Activated CD8-positive, alpha-beta T cell treated with anti-CD3 and anti-CD28 coated beads for 36 hours (primary cell): Measurements from ENCODE around the gene ZBTB16. TPM values are rescaled to one million over a fixed set of nuclear protein-coding genes. Genes with fewer than 3 reads are reported as not detected.

Experiments
- ATAC-seq: fragments of 200-7000 bp; cut with Tn5 transposase; one replicate; pipeline ENCODE4 v1.10.0; 2021; ENCODE audit warnings: mild to moderate bottlenecking, moderate library complexity
- CTCF ChIA-PET: fragments of 350-600 bp; sonication (Branson Sonifier 250); formaldehyde crosslinking; loops from one replicate; lab custom pipeline; 2021; ENCODE audit warnings: antibody characterized with exemption; lab: Charles Lee
- POLR2A ChIA-PET: fragments of 350-600 bp; sonication (Branson Sonifier 250); formaldehyde crosslinking; loops from one replicate; lab custom pipeline; 2021; ENCODE audit warnings: antibody characterized with exemption; lab: Charles Lee
- DNase-seq: peaks from one replicate; pipeline ENCODE4 v3.0.0-alpha.2; 2020
- H3K27ac Mint-ChIP-seq: one replicate; pipeline ENCODE4 v1.8.0; 2021; ENCODE audit warnings: mild to moderate bottlenecking, mixed read lengths
- H3K27me3 Mint-ChIP-seq: one replicate; pipeline ENCODE4 v1.8.0; 2021; ENCODE audit warnings: mixed read lengths
- H3K36me3 Mint-ChIP-seq: one replicate; pipeline ENCODE4 v1.8.0; 2021; ENCODE audit warnings: low read depth, mixed read lengths
- H3K4me1 Mint-ChIP-seq: one replicate; pipeline ENCODE4 v1.8.0; 2021; ENCODE audit warnings: low read depth, mixed read lengths
- H3K4me3 Mint-ChIP-seq: one replicate; pipeline ENCODE4 v1.8.0; 2021; ENCODE audit warnings: mild to moderate bottlenecking, moderate library complexity, mixed read lengths
- H3K9me3 Mint-ChIP-seq: one replicate; pipeline ENCODE4 v1.8.0; 2021; ENCODE audit warnings: mixed read lengths
- CTCF ChIP-seq: fragments of 200-600 bp; IDR thresholded peaks from one replicate; pipeline ENCODE4 v1.8.0; 2022; ENCODE audit warnings: antibody characterized with exemption, mild to moderate bottlenecking
- intact Hi-C: fragments of 100-400 bp; cut with micrococcal nuclease; formaldehyde crosslinking; loops from one replicate; pipeline ENCODE4 v1.10.0; 2022
- total RNA-seq, 2 experiments: library from RNA; stranded (reverse); gene quantifications; one replicate each; pipeline ENCODE4 v1.2.3, GENCODE V29; 2021

Gene ZBTB16
- total RNA-seq, 2 experiments from 2014 or later: 9.5 to 10.1 TPM

DNA sequence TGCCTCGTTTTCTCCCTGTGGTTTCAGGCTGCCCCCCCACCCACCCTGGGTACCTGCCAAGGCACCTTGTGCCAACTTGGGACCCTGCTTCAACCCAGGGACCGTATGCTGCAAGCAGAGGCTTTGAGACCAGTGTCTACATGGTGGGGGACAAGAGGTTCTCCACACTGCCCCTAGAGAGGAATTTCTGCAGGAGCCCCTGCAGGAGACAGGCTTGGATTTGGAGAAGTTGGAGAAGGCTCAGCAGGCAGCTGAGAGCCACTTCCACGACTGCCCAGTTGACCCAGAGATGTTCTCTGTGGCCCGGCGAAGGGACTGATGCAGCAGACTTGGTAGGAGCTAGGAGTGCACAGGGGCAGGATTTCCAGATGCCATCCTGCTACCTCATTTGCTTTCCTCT lies 216.6 kb downstream of the ZBTB16 start:
- DNase-seq: no peak
- no peak for ATAC-seq

GRCh38 chr11:114277637-114278341 lies 218.3 kb downstream of the ZBTB16 start:
- no peak for TF ChIP-seq CTCF
- intact Hi-C loops: no loop called here
- peaks cover 38% of the 10 kb centered on the region for H3K27me3 Mint-ChIP-seq
- ChIA-PET POLR2A (no interaction called here), CTCF (interaction anchor here (2.7 kb wide), 1 partner anchor 17 kb away, joined by 13 read pairs; no protein-coding TSS in a partner anchor)
- no peaks in the 10 kb centered on the region for H3K9me3 Mint-ChIP-seq
- no peaks in the 10 kb centered on the region for H3K36me3 Mint-ChIP-seq
- no peak overlapping the region for H3K4me3 Mint-ChIP-seq
- H3K4me1 Mint-ChIP-seq: no peaks in the 10 kb centered on the region
- no peak for ATAC-seq
- no peak overlapping the region for H3K27ac Mint-ChIP-seq
- DNase-seq: no peak

More for the DNA sequence above, 216.6 kb downstream of the ZBTB16 start:
- Mint-ChIP-seq H3K36me3 (no peaks in the 10 kb centered on the region), H3K27ac (no peak overlapping the region), H3K9me3 (no peaks in the 10 kb centered on the region), H3K4me3 (no peak overlapping the region), H3K27me3 (peaks cover 45% of the 10 kb centered on the region), H3K4me1 (no peaks in the 10 kb centered on the region)
- intact Hi-C loops: no loop called here
- ChIA-PET POLR2A (interaction anchor here (0.5 kb wide), 1 partner anchor 415 kb away, joined by 3 read pairs; no protein-coding TSS in a partner anchor), CTCF (no interaction called here)
- no peak for TF ChIP-seq CTCF

- Mint-ChIP-seq H3K27me3 (peaks cover 35% of the 10 kb centered on the region), H3K4me1 (no peaks in the 10 kb centered on the region), H3K4me3 (no peak overlapping the region), H3K27ac (no peak overlapping the region), H3K9me3 (no peaks in the 10 kb centered on the region), H3K36me3 (no peaks in the 10 kb centered on the region)
- intact Hi-C loops: no loop called here
- ChIA-PET POLR2A (interaction anchor here (1.0 kb wide), 1 partner anchor 9 kb away, joined by 3 read pairs; no protein-coding TSS in a partner anchor), CTCF (interaction anchor here (0.6 to 2.7 kb wide), 2 partner anchors 10 to 17 kb away, joined by 3 to 13 read pairs; no protein-coding TSS in a partner anchor)
- no peak for ATAC-seq
- no peak for DNase-seq
- no peak for TF ChIP-seq CTCF
Observed at GRCh38 chr11:114278342-114279065, 219.0 kb downstream of the ZBTB16 start.

GRCh38 chr11:114279792-114280546 lies 220.5 kb downstream of the ZBTB16 start:
- peaks cover 32% of the 10 kb centered on the region for H3K27me3 Mint-ChIP-seq
- H3K27ac Mint-ChIP-seq: no peak overlapping the region
- no peaks in the 10 kb centered on the region for H3K36me3 Mint-ChIP-seq
- TF ChIP-seq CTCF: no peak
- intact Hi-C loops: no loop called here
- POLR2A ChIA-PET: interaction anchor here (1.0 kb wide), 1 partner anchor 8 kb away, joined by 3 read pairs; no protein-coding TSS in a partner anchor
- ATAC-seq (no peak), DNase-seq (no peak)
- no peaks in the 10 kb centered on the region for H3K4me1 Mint-ChIP-seq
- CTCF ChIA-PET: interaction anchor here (1.4 to 2.7 kb wide), 5 partner anchors 11 to 286 kb away, joined by 3 to 20 read pairs (median 5); no protein-coding TSS in a partner anchor
- H3K4me3 Mint-ChIP-seq: no peak overlapping the region
- no peaks in the 10 kb centered on the region for H3K9me3 Mint-ChIP-seq
